GM12874 (cell line): ENCODE results near the gene CTNS.

Experiments
- CTCF ChIP-seq: IDR thresholded peaks from 2 replicates; pipeline ENCODE4 v1.5.1; 2011; ENCODE audit warnings: low read depth, mild to moderate bottlenecking, control low read depth, low read length, moderate library complexity; ENCODE audit not compliant: insufficient read depth

CTNS gene

GRCh38 chr17:3691617-3692067 is 55.1 kb downstream of the CTNS start:
- TF ChIP-seq CTCF: 0 out of 2 replicates have a peak, but pooled peaks have one; percentile 32

DNA sequence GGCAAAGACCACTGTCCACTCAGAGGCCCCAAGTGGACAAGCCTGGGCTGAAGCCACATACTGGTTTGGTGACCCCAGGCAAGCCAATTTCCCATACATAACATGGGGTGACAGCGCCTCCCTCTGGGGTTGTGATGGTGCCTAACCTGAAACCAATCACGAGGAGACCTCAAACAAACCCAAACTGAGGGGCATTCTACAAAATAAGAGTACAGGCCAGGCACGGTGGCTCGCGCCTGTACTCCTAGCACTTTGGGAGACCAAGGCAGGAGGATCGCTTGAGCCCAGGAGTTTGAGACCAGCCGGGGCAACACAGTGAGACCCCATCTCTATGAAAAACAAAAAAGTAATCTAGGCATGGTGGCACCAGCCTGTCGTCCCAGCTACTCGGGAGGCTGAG is 55.8 kb downstream of the CTNS start:
- TF ChIP-seq CTCF: peak; percentile 24; the same call in 1 of the 2 replicates

DNA sequence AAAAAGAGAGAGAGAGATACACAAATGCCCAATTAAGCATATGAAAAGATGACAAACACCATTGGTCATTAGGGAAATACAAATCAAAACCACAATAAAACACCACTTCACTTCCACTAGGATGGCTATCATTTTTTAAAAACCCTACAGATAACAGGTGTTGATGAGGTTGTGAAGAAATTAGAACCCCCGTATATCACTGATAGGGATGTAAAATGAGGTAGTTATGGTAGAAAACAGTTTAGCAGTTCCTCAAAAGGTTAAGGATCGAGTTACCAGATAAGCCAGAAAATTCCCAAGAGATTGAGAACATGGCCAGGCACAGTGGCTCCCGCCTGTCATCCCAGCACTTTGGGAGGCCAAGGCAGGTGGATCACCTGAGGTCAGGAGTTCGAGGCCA is 56.6 kb downstream of the CTNS start:
- TF ChIP-seq CTCF: no peak

DNA sequence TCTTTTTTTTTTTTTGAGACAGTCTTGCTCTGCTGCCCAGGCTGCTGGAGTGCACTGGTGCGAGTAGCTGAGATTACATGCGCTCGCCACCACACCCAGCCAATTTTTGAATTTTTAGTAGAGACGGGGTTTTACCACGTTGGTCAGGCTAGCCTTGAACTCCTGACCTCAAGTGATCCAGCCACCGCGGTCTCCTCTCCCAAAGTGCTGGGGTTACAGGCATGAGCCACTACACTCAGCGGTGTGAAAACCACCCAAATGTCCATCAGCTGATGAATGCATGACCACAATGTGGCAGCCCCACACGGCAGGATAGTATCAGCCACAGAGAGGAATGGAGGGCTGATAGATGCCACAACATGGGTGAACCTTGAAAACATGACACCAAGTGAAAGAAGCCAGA is 57.3 kb downstream of the CTNS start:
- TF ChIP-seq CTCF: no peak

- no peak for TF ChIP-seq CTCF
These were observed 58.7 kb downstream of the CTNS start for GRCh38 chr17:3695129-3695722.

- no peak for TF ChIP-seq CTCF
These were observed 59.3 kb downstream of the CTNS start, which contains the start of gene P2RX5 for GRCh38 chr17:3695723-3696411. P2RX5 (minus strand) TSS chr17:3696155; CDS start chr17:3696005, 150 bp downstream.

DNA sequence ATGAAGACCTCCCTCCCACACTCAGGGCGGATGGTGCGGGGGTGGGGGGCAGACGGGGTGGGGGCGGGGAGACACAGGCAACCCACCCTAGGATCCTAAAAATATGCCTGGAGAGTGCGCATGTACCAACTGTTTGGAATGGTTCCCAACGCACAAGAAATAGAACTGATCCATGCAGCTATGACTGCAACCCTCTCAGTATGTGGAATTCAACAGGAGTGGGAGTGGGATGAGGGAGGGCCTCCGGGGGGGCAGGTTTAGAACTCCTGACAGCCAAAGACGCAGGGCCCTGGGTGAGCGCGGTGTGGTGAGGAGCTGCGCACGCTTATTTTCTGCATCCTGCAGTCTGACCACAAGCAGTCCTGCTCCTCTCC is 60.5 kb downstream of the CTNS start:
- TF ChIP-seq CTCF: no peak
